ENCODE results near the gene ELOF1.

DNA sequence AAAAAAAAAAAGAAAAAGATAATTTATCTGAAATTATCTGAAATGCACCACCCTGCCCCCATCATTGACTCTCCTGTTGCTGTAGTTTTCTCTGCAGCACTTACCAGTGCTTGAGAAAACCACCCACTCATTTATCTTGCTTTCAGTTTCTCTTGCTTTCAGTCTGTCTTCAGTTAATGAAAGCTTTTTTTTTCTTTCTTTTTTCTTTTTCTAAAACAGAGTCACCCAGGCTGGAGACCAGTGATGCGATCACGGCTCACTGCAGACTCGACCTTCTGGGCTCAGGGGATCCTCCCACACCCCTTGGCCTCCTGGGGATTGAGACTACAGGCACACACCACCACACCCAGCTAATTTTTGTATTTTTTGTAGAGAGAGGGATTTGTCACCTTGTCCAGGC, 22.7 kb upstream of the ELOF1 start:
- no peak for TF ChIP-seq TARDBP (IDR thresholded peaks at IDR 0.05)
- no peak for TF ChIP-seq SP1 (IDR thresholded peaks at IDR 0.05)
- no peak for TF ChIP-seq L3MBTL2 (conservative IDR thresholded peaks at IDR 0.05)
- TF ChIP-seq SUZ12 (IDR thresholded peaks at IDR 0.05) = no peak
- TF ChIP-seq HDGF (IDR thresholded peaks at IDR 0.05; ENCODE audit: borderline replicate concordance) = no peak
- TF ChIP-seq FOXA1 (IDR thresholded peaks at IDR 0.05) = no peak
- TF ChIP-seq BHLHE40 (IDR thresholded peaks at IDR 0.05; ENCODE audit: borderline replicate concordance) = no peak
- no peak for TF ChIP-seq FOXM1 (IDR thresholded peaks at IDR 0.05; ENCODE audit: borderline replicate concordance)
- no peak for TF ChIP-seq CTBP1 (IDR thresholded peaks at IDR 0.05; ENCODE audit: borderline replicate concordance)
- TF ChIP-seq LEF1 (IDR thresholded peaks at IDR 0.05; ENCODE audit: borderline replicate concordance) = no peak
- no peak for TF ChIP-seq FOXK2 (IDR thresholded peaks at IDR 0.05)
- TF ChIP-seq ELF4 (IDR thresholded peaks at IDR 0.05) = no peak
- no peak for TF ChIP-seq NFRKB (IDR thresholded peaks at IDR 0.05)
- TF ChIP-seq ARNT (IDR thresholded peaks at IDR 0.05) = no peak
